CD14-positive monocyte (primary cell): Measurements from ENCODE around the gene RAMP1. TPM values are rescaled to one million over a fixed set of nuclear protein-coding genes. Genes with fewer than 3 reads are reported as not detected.

ENCODE experiments used
- DNase-seq, 3 donors: peaks; one replicate each; pipeline ENCODE4 v3.0.0-alpha.2; 2011 to 2022
- H2AFZ ChIP-seq: 2 replicates; pipeline ENCODE4 v1.6.0; 2012; ENCODE audit warnings: mild to moderate bottlenecking, low read depth, low read length, inconsistent platforms; ENCODE audit not compliant: insufficient read depth, poor library complexity, severe bottlenecking
- H3K27ac ChIP-seq, 2 donors: 1 replicate in 1 of 2; 2 replicates in 1 of 2; pipeline ENCODE4 v1.5.1; 2012 to 2013; ENCODE audit warnings: low read length in 2 of 2, control low read depth in 1 of 2, inconsistent platforms in 1 of 2, low read depth in 1 of 2, mild to moderate bottlenecking in 1 of 2
- H3K27me3 ChIP-seq, 2 donors: one replicate each; pipeline versions ENCODE4 v1.6.0 to v1.6.1; 2011 to 2013; ENCODE audit warnings: low read length in 2 of 2; ENCODE audit not compliant: control insufficient read depth in 2 of 2, insufficient read depth in 2 of 2
- H3K36me3 ChIP-seq, 2 donors: replicated peaks in 1 of 2; 1 replicate in 1 of 2; 2 replicates in 1 of 2; pipeline versions ENCODE4 v1.5.1 to v1.6.1; 2012 to 2013; ENCODE audit warnings: low read length in 2 of 2, control low read depth in 1 of 2, inconsistent platforms in 1 of 2, mild to moderate bottlenecking in 1 of 2; ENCODE audit not compliant: insufficient read depth in 2 of 2, control insufficient read depth in 1 of 2
- H3K4me1 ChIP-seq, 2 donors: 1 replicate in 1 of 2; 2 replicates in 1 of 2; pipeline versions ENCODE4 v1.5.1 to v1.6.1; 2012 to 2013; ENCODE audit warnings: low read length in 2 of 2, control low read depth in 1 of 2, inconsistent platforms in 1 of 2, mild to moderate bottlenecking in 1 of 2, moderate library complexity in 1 of 2; ENCODE audit not compliant: insufficient read depth in 2 of 2, control insufficient read depth in 1 of 2
- H3K4me2 ChIP-seq: replicated peaks from 2 replicates; pipeline ENCODE3; 2012; ENCODE audit warnings: low read length, moderate library complexity, mild to moderate bottlenecking; ENCODE audit not compliant: poor library complexity, severe bottlenecking; ENCODE audit errors: extremely low read depth
- H3K4me3 ChIP-seq, 3 experiments: fragments of 200-600 bp in 1 of 3; sonication (generic) in 1 of 3; replicated peaks in 1 of 3; 1 replicate in 2 of 3; 2 replicates in 1 of 3; pipeline ENCODE4 v1.5.1; 2011 to 2013; ENCODE audit warnings: low read length in 3 of 3, mild to moderate bottlenecking in 3 of 3, control low read depth in 2 of 3, low read depth in 2 of 3, inconsistent platforms in 1 of 3, moderate library complexity in 1 of 3
- H3K79me2 ChIP-seq: 2 replicates; pipeline ENCODE4 v1.6.0; 2012; ENCODE audit warnings: mild to moderate bottlenecking, control low read depth, inconsistent platforms, low read length, moderate library complexity; ENCODE audit not compliant: insufficient read depth
- H3K9ac ChIP-seq: 2 replicates; pipeline ENCODE4 v1.6.0; 2017; ENCODE audit warnings: low read length, mild to moderate bottlenecking; ENCODE audit not compliant: insufficient read depth, poor library complexity, severe bottlenecking
- H3K9me3 ChIP-seq, 2 donors: replicated peaks in 1 of 2; 1 replicate in 1 of 2; 2 replicates in 1 of 2; pipeline versions ENCODE4 v1.5.1 to v1.6.1; 2012 to 2013; ENCODE audit warnings: low read length in 2 of 2, control low read depth in 1 of 2; ENCODE audit not compliant: control insufficient read depth in 1 of 2, insufficient read depth in 1 of 2
- H4K20me1 ChIP-seq: 2 replicates; pipeline ENCODE4 v1.6.0; 2012; ENCODE audit warnings: mild to moderate bottlenecking, low read length, control low read depth, moderate library complexity; ENCODE audit not compliant: insufficient read depth
- H3K27ac Mint-ChIP-seq, 7 donors: one replicate each; pipeline ENCODE4 v1.8.0; 2020; ENCODE audit warnings: mild to moderate bottlenecking in 7 of 7, mixed read lengths in 7 of 7, moderate library complexity in 6 of 7, inconsistent platforms in 2 of 7
- H3K27me3 Mint-ChIP-seq, 3 donors: one replicate each; pipeline ENCODE4 v1.8.0; 2021 to 2022; ENCODE audit warnings: low read depth in 3 of 3, mild to moderate bottlenecking in 3 of 3, mixed read lengths in 3 of 3, moderate library complexity in 3 of 3, inconsistent platforms in 1 of 3
- H3K36me3 Mint-ChIP-seq, 2 donors: one replicate each; pipeline ENCODE4 v1.8.0; 2020; ENCODE audit warnings: mixed read lengths in 2 of 2, inconsistent platforms in 1 of 2, mild to moderate bottlenecking in 1 of 2
- H3K4me1 Mint-ChIP-seq: one replicate; pipeline ENCODE4 v1.8.0; 2020; ENCODE audit warnings: mild to moderate bottlenecking, mixed read lengths
- H3K4me3 Mint-ChIP-seq, 2 donors: one replicate each; pipeline ENCODE4 v1.8.0; 2020; ENCODE audit warnings: mild to moderate bottlenecking in 2 of 2, mixed read lengths in 2 of 2, moderate library complexity in 1 of 2
- H3K9me3 Mint-ChIP-seq, 7 donors: one replicate each; pipeline ENCODE4 v1.8.0; 2020 to 2022; ENCODE audit warnings: mixed read lengths in 7 of 7, mild to moderate bottlenecking in 6 of 7, moderate library complexity in 6 of 7, inconsistent platforms in 2 of 7
- CTCF ChIP-seq: fragments of 200-600 bp; IDR thresholded peaks from one replicate; pipeline ENCODE4 v1.8.0; 2022; ENCODE audit warnings: antibody characterized with exemption, mild to moderate bottlenecking
- WGBS: methylation state at CpG from one replicate; pipeline ENCODE4 v1.1.5; 2013; ENCODE audit warnings: missing lambda C conversion rate; ENCODE audit not compliant: insufficient coverage; 5-methylcytosine and 5-hydroxymethylcytosine counted together
- intact Hi-C, 2 donors: fragments of 100-400 bp; cut with micrococcal nuclease; formaldehyde crosslinking; loops; one replicate each; pipeline versions ENCODE4 v1.15.0 to v1.15.1; 2023
- polyA plus RNA-seq, 3 donors: library from polyadenylated mRNA; depleted of rRNA in 1 of 3; unstranded in 2 of 3; stranded (reverse) in 1 of 3; fragments of 300-500 nt in 2 of 3; fragments of >200 nt in 1 of 3; fragmentation: Illumina TruSeq in 2 of 3; gene quantifications; 1 replicate in 2 of 3; 2 replicates in 1 of 3; pipeline ENCODE4 v1.2.3, GENCODE V29; 2012 to 2021

Gene RAMP1
- polyA plus RNA-seq, 3 donors, result not detected

GRCh38 chr2:237870126-237870525 lies 10.7 kb downstream of the RAMP1 start:
- WGBS, result 97% methylated on average over 4 of the region's 11 CpGs
- intact Hi-C loops, result no loop called here
- no peaks in the 10 kb centered on the region for H3K36me3 Mint-ChIP-seq
- H3K4me1 Mint-ChIP-seq, result peaks cover 12% of the 10 kb centered on the region
- H3K4me1 ChIP-seq, result no peaks in the 10 kb centered on the region
- H3K27ac Mint-ChIP-seq, result no peak overlapping the region
- H3K27ac ChIP-seq, result no peak overlapping the region
- H3K9me3 ChIP-seq, result no peaks in the 10 kb centered on the region
- no peaks in the 10 kb centered on the region for H3K79me2 ChIP-seq
- peaks cover 0 to 4% (median 0%) of the 10 kb centered on the region in 7 donors for H3K9me3 Mint-ChIP-seq
- H3K4me2 ChIP-seq, result no peak overlapping the region
- no peaks in the 10 kb centered on the region for H4K20me1 ChIP-seq
- TF ChIP-seq CTCF, result no peak
- peaks cover 15 to 45% (median 29%) of the 10 kb centered on the region in 3 donors for H3K27me3 Mint-ChIP-seq
- no peak overlapping the region for H3K9ac ChIP-seq
- H3K36me3 ChIP-seq, result no peaks in the 10 kb centered on the region
- no peak for DNase-seq
- H2AFZ ChIP-seq, result no peak overlapping the region
- H3K27me3 ChIP-seq, result peaks cover 0 to 20% of the 10 kb centered on the region in 2 donors
- H3K4me3 Mint-ChIP-seq, result no peak overlapping the region
- no peak overlapping the region for H3K4me3 ChIP-seq

- Histone ChIP-seq H3K27me3 (peaks cover 0 to 20% of the 10 kb centered on the region in 2 donors), H4K20me1 (no peaks in the 10 kb centered on the region), H3K4me1 (no peaks in the 10 kb centered on the region), H3K9ac (no peak overlapping the region), H2AFZ (no peak overlapping the region), H3K4me2 (no peak overlapping the region), H3K4me3 (no peak overlapping the region), H3K9me3 (no peaks in the 10 kb centered on the region), H3K36me3 (no peaks in the 10 kb centered on the region), H3K27ac (no peak overlapping the region), H3K79me2 (no peaks in the 10 kb centered on the region)
- no peak for TF ChIP-seq CTCF
- DNase-seq, result no peak
- Mint-ChIP-seq H3K4me1 (peaks cover 12% of the 10 kb centered on the region), H3K4me3 (no peak overlapping the region), H3K9me3 (peaks cover 0 to 4% (median 0%) of the 10 kb centered on the region in 7 donors), H3K36me3 (no peaks in the 10 kb centered on the region), H3K27me3 (peaks cover 15 to 43% (median 29%) of the 10 kb centered on the region in 3 donors), H3K27ac (no peak overlapping the region)
- WGBS, result 70% methylated on average over 18 of the region's 23 CpGs
- intact Hi-C loops, result no loop called here
These were observed 11.6 kb downstream of the RAMP1 start for GRCh38 chr2:237870754-237871651.
